Endothelial cell of umbilical vein (primary cell): ENCODE measurements around the gene TUBA4A. TPM values are rescaled to one million over a fixed set of nuclear protein-coding genes. Genes with fewer than 3 reads are reported as not detected.

Source experiments
- BruUV-seq: library from RNA; stranded (reverse); fragments of 400-500 nt; replicated peaks from 2 replicates; lab custom pipeline; 2021; lab: Mats Ljungman, UMichigan
- CTCF ChIA-PET: fragments of 300-600, 350-600 bp; sonication (Branson Sonifier 250); formaldehyde crosslinking; loops from one replicate; lab custom pipeline; 2021; ENCODE audit warnings: antibody characterized with exemption, inconsistent platforms; lab: Charles Lee
- POLR2A ChIA-PET: fragments of 300-600, 350-600 bp; sonication (Branson Sonifier 250); formaldehyde crosslinking; loops from one replicate; lab custom pipeline; 2021; ENCODE audit warnings: antibody characterized with exemption, inconsistent platforms; lab: Charles Lee
- DNase-seq: peaks from one replicate; pipeline ENCODE4 v3.0.0-alpha.2; 2011; ENCODE audit warnings: low read depth, low spot score
- FAIRE-seq: peaks from 2 replicates; lab custom pipeline; 2011; peaks lifted over from hg19 to GRCh38; lab: Jason Lieb, UNC
- H2AFZ ChIP-seq: 2 replicates; pipeline ENCODE4 v1.6.0; 2012; ENCODE audit warnings: low read depth, low read length, control low read depth, inconsistent platforms
- H3K27ac ChIP-seq: 2 replicates; pipeline ENCODE4 v1.5.1; 2011; ENCODE audit warnings: low read depth, mild to moderate bottlenecking, control low read depth, low read length, moderate library complexity; ENCODE audit not compliant: insufficient read depth
- H3K27me3 ChIP-seq, 2 experiments: 2 replicates each; pipeline versions ENCODE4 v1.6.0 to v1.6.1; 2011; ENCODE audit warnings: low read length in 2 of 2, mixed read lengths in 1 of 2; ENCODE audit not compliant: control insufficient read depth in 2 of 2, insufficient read depth in 2 of 2
- H3K36me3 ChIP-seq, 2 experiments: 2 replicates in 1 of 2; 3 replicates in 1 of 2; pipeline ENCODE4 v1.5.1; 2011; ENCODE audit warnings: low read length in 2 of 2, mild to moderate bottlenecking in 1 of 2, moderate library complexity in 1 of 2; ENCODE audit not compliant: control insufficient read depth in 2 of 2, insufficient read depth in 2 of 2; ENCODE audit errors: extremely low read depth in 1 of 2
- H3K4me1 ChIP-seq: 3 replicates; pipeline ENCODE4 v1.5.1; 2011; ENCODE audit warnings: mild to moderate bottlenecking, low read length; ENCODE audit not compliant: control insufficient read depth, insufficient read depth; ENCODE audit errors: extremely low read depth
- H3K4me2 ChIP-seq: 2 replicates; pipeline ENCODE4 v1.6.1; 2011; ENCODE audit warnings: low read length, control low read depth, mixed read lengths; ENCODE audit not compliant: insufficient read depth
- H3K4me3 ChIP-seq, 3 experiments: fragments of 200-600 bp in 1 of 3; sonication (generic), shearing (Covaris generic) in 1 of 3; replicated peaks in 1 of 3; 2 replicates each; pipeline ENCODE4 v1.5.1; 2011 to 2016; ENCODE audit warnings: control low read depth in 3 of 3, low read length in 3 of 3, mild to moderate bottlenecking in 2 of 3, inconsistent platforms in 1 of 3, low read depth in 1 of 3, moderate library complexity in 1 of 3; ENCODE audit not compliant: insufficient read depth in 1 of 3
- H3K79me2 ChIP-seq: 2 replicates; pipeline ENCODE4 v1.6.0; 2012; ENCODE audit warnings: low read length, inconsistent platforms; ENCODE audit not compliant: control insufficient read depth, insufficient read depth
- H3K9ac ChIP-seq: replicated peaks from 2 replicates; pipeline ENCODE3; 2011; ENCODE audit warnings: low read length, control low read depth; ENCODE audit not compliant: insufficient read depth; ENCODE audit errors: extremely low read depth
- H3K9me1 ChIP-seq: replicated peaks from 3 replicates; pipeline ENCODE4 v1.6.0; 2011; ENCODE audit warnings: mild to moderate bottlenecking, low read length; ENCODE audit not compliant: control insufficient read depth, insufficient read depth; ENCODE audit errors: extremely low read depth
- H3K9me3 ChIP-seq: replicated peaks from 2 replicates; pipeline ENCODE4 v1.5.1; 2012; ENCODE audit warnings: low read length, inconsistent platforms; ENCODE audit not compliant: control insufficient read depth, insufficient read depth
- H4K20me1 ChIP-seq: replicated peaks from 2 replicates; pipeline ENCODE3; 2011; ENCODE audit warnings: mild to moderate bottlenecking, low read length; ENCODE audit not compliant: control insufficient read depth, insufficient read depth; ENCODE audit errors: extremely low read depth
- GATA2 ChIP-seq: IDR thresholded peaks from 2 replicates; pipeline ENCODE4 v1.7.0; 2011; ENCODE audit warnings: low read depth, mild to moderate bottlenecking, moderate library complexity, mixed read lengths, low read length; ENCODE audit not compliant: insufficient read length, insufficient read depth
- dilution Hi-C: fragments of 300-500 bp; cut with MboI; formaldehyde crosslinking; loops from one replicate; pipeline ENCODE4 v1.15.0; 2019; ENCODE audit warnings: low sequenced_read_pairs; ENCODE audit not compliant: extremely low pct_ligation_motif_present
- intact Hi-C: fragments of 100-400 bp; cut with micrococcal nuclease; formaldehyde crosslinking; loops from one replicate; pipeline ENCODE4 v1.10.0; 2022
- polyA plus RNA-seq, 4 experiments: library from polyadenylated mRNA; depleted of rRNA in 3 of 4; stranded (reverse) in 3 of 4; unstranded in 1 of 4; fragments of >200 nt; gene quantifications; 2 replicates each; pipeline versions ENCODE4 v1.2.1 to v1.2.3, GENCODE V29; 2011 to 2012; ENCODE audit warnings: missing spikeins in 1 of 4
- total RNA-seq: library from RNA; stranded (reverse); gene quantifications from 2 replicates; pipeline ENCODE4 v1.2.3, GENCODE V29; 2021
- TF ChIP-seq, protein P1 (sequence below), 2 donors: IDR thresholded peaks; 1 replicate in 1 of 2; 2 replicates in 1 of 2; pipeline ENCODE4 v1.5.1; 2011; ENCODE audit warnings: low read length in 2 of 2, mild to moderate bottlenecking in 2 of 2, moderate library complexity in 2 of 2, control low read depth in 1 of 2, inconsistent platforms in 1 of 2, low read depth in 1 of 2; ENCODE audit not compliant: insufficient read depth in 1 of 2; ENCODE audit errors: extremely low read depth in 1 of 2

Gene TUBA4A
- total and polyA plus RNA-seq, 2 donors (not counting 3 experiments of a cell fraction or from before 2014, with no cell fraction given): 16.5 to 24.8 TPM

DNA sequence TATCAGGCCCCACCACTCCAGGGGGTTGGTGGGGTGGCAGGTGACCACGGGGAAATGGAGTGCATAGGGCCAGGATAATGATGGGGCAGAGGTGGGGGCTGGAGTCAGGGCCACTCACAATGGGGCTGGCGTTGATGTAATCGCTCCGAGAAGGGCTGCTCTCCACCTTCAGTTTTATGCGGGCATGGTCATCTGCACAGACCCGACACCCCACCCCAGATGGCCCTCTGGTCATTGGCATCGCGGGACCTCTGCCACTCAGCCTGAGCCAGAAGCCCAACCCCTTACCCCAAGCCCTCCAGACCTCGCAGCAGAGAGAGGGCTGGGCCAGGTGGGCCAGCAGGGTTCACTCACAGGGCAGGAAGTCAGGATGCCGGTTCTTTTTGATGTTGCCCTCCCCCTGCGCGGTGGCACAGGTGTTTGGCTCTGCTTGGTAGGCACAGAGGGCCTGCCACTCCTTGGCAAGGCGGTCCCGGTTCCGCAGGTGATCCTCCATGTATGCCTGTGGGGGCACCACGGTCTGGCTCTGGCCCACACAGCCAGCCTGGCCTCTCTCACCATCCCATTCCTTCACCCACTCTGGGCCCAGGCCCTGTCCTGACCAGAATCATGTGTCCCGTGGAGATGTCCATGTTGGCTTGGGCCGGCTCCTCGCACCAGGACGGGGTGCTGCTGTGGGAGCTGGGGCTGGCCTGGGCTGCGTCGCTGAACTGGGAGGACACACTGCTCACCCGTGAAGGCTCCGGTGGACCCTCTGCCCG lies 43.1 kb upstream of the TUBA4A start:
- no peak for FAIRE-seq

More for the DNA sequence above, 43.1 kb upstream of the TUBA4A start:
- Histone ChIP-seq H4K20me1 (no peaks in the 10 kb centered on the region), H3K27ac (no peak overlapping the region), H3K4me3 (no peak overlapping the region), H3K79me2 (no peaks in the 10 kb centered on the region), H3K4me1 (peaks cover 4% of the 10 kb centered on the region), H3K9me1 (no peaks in the 10 kb centered on the region), H3K9ac (no peak overlapping the region), H3K36me3 (no peaks in the 10 kb centered on the region), H2AFZ (no peak overlapping the region), H3K27me3 (peaks cover 3 to 11% of the 10 kb centered on the region in 2 experiments), H3K4me2 (no peak overlapping the region), H3K9me3 (no peaks in the 10 kb centered on the region)
- DNase-seq: no peak
- ChIA-PET POLR2A (no interaction called here), CTCF (interaction anchor here (0.9 to 11.2 kb wide), 8 partner anchors 15 to 239 kb away, joined by 3 to 253 read pairs (median 8); partner anchors contain the start of genes DNAJB2 and SLC23A3)
- dilution Hi-C loops (no loop called here), intact Hi-C loops (loop anchor here (5.0 kb wide), 2 partner anchors 90 to 315 kb away; partner anchors contain the start of gene DNPEP)
- no peak for TF ChIP-seq GATA2
- TF ChIP-seq, protein P1, sequence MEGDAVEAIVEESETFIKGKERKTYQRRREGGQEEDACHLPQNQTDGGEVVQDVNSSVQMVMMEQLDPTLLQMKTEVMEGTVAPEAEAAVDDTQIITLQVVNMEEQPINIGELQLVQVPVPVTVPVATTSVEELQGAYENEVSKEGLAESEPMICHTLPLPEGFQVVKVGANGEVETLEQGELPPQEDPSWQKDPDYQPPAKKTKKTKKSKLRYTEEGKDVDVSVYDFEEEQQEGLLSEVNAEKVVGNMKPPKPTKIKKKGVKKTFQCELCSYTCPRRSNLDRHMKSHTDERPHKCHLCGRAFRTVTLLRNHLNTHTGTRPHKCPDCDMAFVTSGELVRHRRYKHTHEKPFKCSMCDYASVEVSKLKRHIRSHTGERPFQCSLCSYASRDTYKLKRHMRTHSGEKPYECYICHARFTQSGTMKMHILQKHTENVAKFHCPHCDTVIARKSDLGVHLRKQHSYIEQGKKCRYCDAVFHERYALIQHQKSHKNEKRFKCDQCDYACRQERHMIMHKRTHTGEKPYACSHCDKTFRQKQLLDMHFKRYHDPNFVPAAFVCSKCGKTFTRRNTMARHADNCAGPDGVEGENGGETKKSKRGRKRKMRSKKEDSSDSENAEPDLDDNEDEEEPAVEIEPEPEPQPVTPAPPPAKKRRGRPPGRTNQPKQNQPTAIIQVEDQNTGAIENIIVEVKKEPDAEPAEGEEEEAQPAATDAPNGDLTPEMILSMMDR (IDR thresholded peaks at IDR 0.05; ENCODE audit: extremely low read depth in 1 of 2, insufficient read depth in 1 of 2, low read depth in 1 of 2, low read length in 2 of 2): no peak
- no TSS peak for BruUV-seq
